B cell (primary cell): Measurements from ENCODE around the gene RNF220.

Source experiments
- EZH2 ChIP-seq: IDR thresholded peaks from 2 replicates; pipeline ENCODE4 v1.6.1; 2012; ENCODE audit warnings: borderline replicate concordance, low read depth, mild to moderate bottlenecking, moderate library complexity, low read length; ENCODE audit not compliant: insufficient read depth, poor library complexity, severe bottlenecking
- TF ChIP-seq, protein P1 (sequence below): fragments of 200-600 bp; IDR thresholded peaks from one replicate; pipeline ENCODE4 v1.8.0; 2022; ENCODE audit warnings: antibody characterized with exemption, mild to moderate bottlenecking

DNA sequence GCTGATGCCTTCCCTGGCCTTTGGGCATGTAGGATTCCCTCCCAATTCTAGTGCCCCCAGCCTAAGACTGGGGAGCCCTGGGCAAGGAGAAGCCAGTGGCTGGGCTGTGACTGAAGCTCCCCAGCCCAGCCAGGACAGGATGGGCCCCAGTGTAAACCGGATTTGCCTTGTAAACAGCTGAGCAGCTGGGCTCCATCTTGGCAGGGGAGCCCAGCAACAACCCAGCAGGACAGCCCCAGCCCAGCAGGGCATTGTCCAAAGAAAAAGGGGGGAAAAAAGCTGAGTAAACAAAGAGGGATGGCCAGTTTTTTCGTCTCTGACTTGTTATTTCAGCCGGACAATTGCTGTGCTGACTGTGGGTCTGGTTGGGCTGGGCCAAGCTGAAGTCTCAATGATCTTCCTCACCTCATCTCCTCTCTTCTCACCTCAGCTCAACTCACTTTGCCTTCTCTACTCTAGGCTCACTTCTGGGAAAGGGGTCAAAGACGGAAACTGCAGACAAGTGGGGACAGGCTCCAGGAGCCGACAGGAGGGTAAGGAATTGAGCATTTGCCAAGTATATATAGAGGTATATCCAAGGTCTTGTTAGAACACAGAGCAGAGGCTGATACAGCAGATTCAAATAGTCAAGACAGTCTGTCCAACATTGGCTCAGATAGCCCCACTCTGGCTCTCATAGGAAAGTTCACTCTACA, 171.5 kb downstream of the RNF220 start:
- TF ChIP-seq, protein P1, sequence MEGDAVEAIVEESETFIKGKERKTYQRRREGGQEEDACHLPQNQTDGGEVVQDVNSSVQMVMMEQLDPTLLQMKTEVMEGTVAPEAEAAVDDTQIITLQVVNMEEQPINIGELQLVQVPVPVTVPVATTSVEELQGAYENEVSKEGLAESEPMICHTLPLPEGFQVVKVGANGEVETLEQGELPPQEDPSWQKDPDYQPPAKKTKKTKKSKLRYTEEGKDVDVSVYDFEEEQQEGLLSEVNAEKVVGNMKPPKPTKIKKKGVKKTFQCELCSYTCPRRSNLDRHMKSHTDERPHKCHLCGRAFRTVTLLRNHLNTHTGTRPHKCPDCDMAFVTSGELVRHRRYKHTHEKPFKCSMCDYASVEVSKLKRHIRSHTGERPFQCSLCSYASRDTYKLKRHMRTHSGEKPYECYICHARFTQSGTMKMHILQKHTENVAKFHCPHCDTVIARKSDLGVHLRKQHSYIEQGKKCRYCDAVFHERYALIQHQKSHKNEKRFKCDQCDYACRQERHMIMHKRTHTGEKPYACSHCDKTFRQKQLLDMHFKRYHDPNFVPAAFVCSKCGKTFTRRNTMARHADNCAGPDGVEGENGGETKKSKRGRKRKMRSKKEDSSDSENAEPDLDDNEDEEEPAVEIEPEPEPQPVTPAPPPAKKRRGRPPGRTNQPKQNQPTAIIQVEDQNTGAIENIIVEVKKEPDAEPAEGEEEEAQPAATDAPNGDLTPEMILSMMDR = no peak
- TF ChIP-seq EZH2 = no peak
